Cerebellar cortex (tissue), 1 donor: Measurements from ENCODE around the gene EEF1AKMT3.
"Not testable (repeated sequence)": the region's sequence is repeated elsewhere in the genome, so short reads cannot be mapped to it uniquely, and the experiment has no call there.

Experiments
- DNase-seq: peaks from one replicate; pipeline ENCODE4 v3.0.0-alpha.2; 2015; ENCODE audit warnings: low spot score

Gene EEF1AKMT3

GRCh38 chr12:57817261-57817989, 45.0 kb downstream of the EEF1AKMT3 start:
- DNase-seq = peak; percentile 31

GRCh38 chr12:57817990-57818331, 45.5 kb downstream of the EEF1AKMT3 start:
- not testable (repeated sequence) for DNase-seq

GRCh38 chr12:57820119-57820518, 47.7 kb downstream of the EEF1AKMT3 start:
- DNase-seq = not testable (repeated sequence)

- DNase-seq = not testable (repeated sequence)
These were observed 48.6 kb downstream of the EEF1AKMT3 start for GRCh38 chr12:57821015-57821414.

DNA sequence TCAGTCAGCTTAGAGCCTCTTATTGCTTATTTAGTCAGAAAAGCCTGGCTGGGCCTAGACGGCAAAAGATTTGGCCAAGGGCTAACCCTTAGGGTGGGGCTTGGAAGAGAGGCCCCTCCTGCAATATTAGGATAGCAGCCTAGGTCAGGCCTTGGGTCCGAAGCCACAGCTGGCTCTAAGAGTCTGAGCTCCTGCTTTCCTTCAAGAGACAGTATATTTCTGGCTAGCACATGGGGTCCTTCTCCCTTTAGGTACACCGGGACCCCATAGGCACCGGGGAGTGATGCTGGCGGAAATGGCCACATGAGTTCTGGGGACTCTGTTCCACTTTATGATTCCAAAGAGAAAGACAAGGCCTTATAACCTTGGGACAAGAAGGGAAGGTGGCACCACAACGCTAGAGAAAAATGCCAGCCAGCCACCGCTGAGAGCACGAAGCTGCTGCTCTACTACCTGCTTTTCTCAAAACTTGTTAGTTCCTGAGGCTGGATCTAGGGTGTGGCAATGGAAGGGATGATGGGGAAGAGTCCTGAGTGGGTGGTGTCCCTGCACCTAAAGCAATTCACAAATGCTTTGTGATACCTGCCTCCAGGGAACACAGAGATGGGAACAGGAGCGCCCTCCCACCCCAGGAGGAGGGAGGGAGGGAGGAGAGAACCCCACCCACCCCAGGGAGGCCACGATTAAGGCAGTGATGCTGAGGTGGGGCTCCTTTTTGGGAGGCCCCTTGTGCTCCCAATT, 49.2 kb downstream of the EEF1AKMT3 start:
- DNase-seq = no peak

- no peak for DNase-seq
These were observed 50.1 kb downstream of the EEF1AKMT3 start for GRCh38 chr12:57822392-57823130.

DNA sequence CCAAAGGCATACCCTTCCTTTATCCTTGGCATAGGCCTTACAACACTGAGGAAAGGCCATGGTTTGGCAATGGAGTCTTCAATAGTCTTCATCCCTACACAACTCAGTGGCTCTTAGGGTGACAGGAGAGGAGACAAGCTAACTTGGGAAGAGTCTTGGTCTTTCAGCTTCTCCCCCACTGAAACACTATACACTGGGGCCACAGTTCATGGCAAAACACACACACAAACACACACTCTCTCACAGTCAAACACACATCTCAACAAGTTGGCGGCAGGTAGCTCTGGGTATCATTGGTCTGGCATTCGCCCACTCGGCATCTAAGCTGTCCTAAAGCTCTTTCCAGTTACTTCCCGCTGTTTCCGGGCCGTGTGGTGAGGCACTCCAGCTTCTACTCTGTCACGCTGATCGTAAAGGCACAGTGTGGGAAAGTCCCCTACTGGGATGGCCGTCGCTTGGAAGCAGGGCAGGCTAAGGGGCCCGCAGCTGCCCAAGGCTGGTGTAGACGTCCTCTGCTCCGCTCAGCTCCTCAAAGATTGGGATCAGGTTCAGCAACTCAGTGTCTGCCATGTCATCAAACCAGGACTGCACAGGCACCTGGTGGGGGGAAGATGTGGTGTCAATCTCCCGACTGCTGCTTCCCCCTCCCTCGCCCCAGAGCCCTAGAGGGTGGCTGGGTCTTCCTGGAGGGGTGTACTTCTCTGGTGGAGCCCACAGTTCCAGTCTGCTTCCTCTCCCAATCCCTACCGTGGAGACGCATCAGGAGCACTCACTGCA, 50.9 kb downstream of the EEF1AKMT3 start:
- no peak for DNase-seq

- no peak for DNase-seq
These were observed 51.7 kb downstream of the EEF1AKMT3 start for GRCh38 chr12:57823908-57824640.

DNA sequence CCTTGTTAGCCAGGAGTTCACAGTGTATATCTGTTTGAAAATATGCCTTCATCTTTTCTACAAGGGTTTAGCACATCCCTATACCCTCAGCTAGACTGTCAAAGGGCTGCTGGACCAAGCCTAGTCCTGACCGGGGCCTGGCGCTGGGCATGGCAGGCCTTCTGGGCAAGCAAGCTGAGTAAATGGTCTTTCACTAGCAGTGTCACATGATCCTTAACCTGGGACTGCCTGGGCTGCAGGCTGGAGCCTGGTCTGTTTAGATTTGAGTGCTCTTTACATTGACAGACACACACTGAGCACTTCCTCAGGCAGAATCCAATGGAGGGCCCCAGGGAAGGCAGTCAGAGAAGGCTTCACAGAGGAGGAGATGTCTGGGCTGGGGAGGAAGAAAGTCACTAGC, 53.0 kb downstream of the EEF1AKMT3 start:
- DNase-seq = no peak

GRCh38 chr12:57826400-57826799, 54.0 kb downstream of the EEF1AKMT3 start:
- no peak for DNase-seq

- DNase-seq = no peak
These were observed 54.6 kb downstream of the EEF1AKMT3 start for GRCh38 chr12:57826966-57827365.

DNA sequence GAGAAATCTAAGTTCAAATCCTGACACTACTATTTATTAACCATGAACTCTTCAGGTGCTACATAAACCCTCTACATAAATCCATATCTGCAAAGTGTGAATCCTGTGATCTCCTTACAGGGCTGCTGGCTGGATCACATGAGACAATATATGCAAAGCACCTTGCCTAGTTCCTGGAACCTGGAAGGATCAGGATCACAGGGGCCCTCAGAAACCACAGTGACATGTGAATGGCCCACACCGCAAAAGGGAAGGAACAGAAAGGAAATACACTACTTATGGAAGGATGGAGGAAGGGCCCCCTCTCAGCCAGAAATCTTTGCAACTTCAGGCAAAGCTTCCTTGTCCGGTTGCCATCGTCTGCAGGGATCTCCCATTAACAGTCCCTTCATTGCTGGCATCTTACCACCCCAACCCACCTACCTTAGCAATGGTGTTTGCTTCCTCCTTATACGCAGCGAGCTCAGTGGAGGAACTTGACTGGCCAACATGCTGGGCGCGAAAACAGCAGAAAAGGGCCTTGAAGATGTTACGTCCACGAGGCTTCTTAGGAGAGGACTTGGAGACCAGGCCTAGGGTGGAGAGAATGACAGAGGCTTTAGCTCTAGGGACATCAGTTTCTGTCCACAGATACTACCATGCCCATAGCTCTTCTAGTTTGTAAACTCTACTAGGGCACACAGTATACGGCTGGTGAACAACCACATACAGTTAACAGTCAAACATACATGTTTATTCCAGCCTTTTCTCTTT, 56.8 kb downstream of the EEF1AKMT3 start:
- peak; percentile 10 for DNase-seq

GRCh38 chr12:57830393-57830792, 58.0 kb downstream of the EEF1AKMT3 start:
- no peak for DNase-seq
